HG02763 (cell line): ENCODE data around the gene TVP23B.
A peak's percentile ranks its signal among the peaks of the same experiment; 100 is the strongest.
"Not testable (repeated sequence)": the region's sequence is repeated elsewhere in the genome, so short reads cannot be mapped to it uniquely, and the experiment has no call there.

ENCODE experiments used
- ATAC-seq: cut with Tn5 transposase; IDR thresholded peaks from one replicate; pipeline ENCODE4 v1.9.1; 2021; ENCODE audit warnings: mild to moderate bottlenecking, moderate library complexity; ENCODE audit not compliant: unreplicated experiment

TVP23B gene

DNA sequence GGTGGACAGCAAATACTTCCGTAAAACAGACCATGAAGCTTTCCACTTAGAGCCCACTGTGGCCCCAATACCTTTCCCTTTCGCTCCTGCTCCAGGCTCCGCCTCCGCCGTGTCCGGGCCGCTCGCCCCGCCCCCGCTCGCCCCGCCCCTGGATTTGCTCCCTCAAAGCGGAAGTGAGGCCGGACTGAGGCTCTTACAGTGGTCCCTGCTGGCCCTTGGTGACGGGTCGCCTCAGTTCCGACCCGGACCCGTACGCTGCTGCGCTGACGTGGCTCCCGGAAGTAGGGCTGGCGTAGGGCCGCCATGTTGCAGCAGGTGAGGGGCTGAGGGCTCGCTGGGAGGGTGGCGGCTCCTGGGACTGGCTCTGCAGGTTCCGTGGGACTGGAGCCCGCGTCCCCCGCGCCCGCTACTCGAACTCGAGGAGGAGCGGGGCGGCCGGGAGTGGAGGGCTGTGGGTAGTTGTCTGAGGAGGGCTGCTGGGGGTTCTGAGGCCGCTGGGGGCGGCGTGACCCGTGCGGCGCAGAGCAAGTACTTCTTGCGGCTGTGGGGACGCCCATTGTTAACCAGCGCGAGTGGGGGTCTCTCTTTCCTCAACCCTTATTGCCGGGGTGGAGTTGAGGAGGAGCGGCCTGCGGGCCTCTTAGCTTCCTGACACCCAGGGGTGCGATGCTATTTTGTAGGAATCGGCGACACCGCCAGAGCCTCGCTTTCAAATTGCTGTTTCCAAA is at the start of gene TVP23B:
TVP23B (plus strand) TSS at position 193 of the 728 bp plus-strand sequence; CDS start at position 304, 111 bp downstream.
- ATAC-seq: peak; percentile 97

DNA sequence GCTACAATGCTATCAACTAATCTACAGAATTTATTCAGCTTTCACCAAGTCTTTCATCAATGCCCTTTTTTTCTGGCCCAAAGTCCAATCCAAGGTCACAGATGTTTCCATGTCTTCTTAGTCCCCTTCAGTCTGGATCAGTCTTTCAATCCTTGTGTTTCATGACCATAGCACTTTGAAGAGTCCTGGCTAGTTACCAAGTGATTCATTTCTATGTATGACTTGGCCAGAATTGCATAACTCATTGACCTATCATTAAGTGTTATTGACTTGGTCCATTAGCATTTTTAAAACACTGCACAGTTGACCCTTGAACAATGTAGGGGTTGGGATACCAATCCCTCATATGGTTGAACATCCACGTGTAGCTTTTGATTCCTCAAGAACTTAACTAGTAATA is 48.5 kb upstream of the TVP23B start:
- ATAC-seq: not testable (repeated sequence)

DNA sequence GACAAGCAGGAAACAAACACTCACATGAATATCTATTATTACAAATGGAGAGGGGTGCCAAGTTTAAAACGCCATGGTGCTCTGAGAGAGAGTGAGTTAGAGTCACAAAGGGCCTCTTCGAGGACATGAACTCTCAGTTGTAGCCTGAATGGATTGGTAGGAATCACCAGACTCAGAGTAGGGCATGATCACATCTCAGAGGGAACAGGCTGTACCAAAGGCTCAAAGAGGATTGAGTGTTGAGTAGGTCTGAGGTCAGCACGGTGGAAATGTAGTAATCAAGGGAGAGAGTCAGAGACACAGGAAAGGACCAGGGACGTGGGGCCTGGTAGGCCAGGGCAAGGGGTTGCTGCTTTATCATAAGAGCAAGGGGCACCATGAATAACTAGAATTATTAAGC is 47.6 kb upstream of the TVP23B start:
- not testable (repeated sequence) for ATAC-seq

DNA sequence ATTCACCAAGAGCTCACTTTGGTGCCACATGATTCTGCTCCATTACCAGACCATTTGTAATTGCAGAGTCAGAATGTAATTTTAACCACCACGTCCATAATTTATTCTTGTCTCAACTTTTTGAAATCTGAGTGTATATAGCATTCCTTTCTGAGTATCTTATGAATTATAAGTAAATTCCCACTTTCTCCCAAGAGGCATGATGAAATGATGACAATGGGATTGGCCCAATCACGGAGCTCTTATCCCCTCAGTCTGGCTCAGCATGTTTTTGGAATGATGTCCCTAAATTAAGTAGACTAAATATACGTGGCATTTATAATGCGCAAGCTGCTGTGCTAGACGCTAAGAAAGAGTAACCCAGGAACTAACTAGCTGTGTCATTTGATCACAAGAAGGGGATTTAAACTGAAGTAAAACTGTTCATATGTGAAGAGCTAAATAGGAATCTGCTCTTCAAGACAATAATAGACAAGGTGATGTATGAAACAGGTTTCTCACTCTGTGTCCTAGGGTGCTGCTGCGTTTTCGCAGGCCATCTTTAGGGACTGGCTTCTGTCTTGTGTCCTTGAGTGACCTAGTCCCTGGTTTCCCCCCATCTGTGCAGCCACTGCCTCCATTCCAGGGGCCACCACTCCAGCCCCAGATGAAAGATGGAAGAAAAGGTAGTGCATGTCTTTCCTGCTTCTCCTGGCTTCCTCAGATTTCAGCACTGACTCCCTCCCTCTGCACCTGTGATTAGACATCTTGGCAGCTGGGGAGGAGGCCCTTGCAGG is 41.2 kb upstream of the TVP23B start:
- not testable (repeated sequence) for ATAC-seq

DNA sequence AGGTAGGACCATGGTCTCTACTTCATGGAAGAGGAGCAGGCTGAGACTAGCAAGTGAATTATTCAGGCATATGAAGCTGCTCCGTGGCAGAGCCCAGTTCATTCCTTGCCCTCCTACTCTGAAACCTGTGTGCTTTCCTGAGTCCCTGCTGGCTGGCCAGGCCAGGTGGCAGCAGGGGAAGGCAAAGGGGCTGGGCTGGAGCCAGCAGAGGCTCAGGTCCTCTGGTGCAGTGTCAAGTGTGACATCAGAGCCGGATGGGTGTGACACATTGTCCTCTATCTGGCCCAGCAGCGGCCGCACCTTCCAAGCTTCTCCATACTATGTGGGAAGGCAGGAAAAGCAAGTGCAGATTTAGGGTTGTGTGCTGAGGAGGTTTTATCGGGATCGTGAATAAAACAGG is 39.8 kb upstream of the TVP23B start:
- ATAC-seq: not testable (repeated sequence)

DNA sequence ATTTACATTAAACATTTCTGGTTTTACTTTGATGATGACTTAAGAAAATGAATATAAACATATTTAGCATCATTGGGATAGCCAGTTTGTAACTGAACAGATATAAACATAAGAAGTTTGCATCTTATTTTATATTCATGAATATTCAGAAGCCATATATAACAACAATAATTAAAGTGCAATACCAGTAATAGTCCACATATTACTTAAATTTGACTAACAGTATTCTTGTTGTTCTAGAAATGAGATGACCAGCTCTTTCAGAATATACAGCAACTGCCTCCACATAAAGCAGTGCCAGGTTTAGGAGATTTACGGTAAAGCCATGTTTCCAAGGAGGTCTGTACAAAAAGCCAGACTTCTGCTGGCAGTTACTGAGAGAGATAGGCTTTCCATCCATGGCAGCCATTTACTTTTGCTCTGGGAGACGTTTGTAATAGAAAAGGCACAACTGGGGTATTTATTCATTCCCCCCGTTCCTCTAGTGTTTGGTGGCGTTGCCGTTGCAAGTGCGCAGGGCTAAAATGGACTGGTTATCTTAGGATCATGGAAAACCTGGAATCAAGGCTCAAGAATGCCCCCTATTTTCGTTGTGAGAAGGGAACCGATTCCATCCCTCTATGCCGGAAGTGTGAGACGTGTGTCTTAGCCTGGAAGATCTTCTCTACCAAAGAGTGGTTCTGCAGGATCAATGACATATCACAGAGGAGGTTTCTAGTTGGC is 37.1 kb upstream of the TVP23B start, which contains the start of gene FBXW10:
FBXW10 (plus strand) TSS at position 356 of the 723 bp plus-strand sequence; CDS start at position 547, 191 bp downstream.
- ATAC-seq: not testable (repeated sequence)

DNA sequence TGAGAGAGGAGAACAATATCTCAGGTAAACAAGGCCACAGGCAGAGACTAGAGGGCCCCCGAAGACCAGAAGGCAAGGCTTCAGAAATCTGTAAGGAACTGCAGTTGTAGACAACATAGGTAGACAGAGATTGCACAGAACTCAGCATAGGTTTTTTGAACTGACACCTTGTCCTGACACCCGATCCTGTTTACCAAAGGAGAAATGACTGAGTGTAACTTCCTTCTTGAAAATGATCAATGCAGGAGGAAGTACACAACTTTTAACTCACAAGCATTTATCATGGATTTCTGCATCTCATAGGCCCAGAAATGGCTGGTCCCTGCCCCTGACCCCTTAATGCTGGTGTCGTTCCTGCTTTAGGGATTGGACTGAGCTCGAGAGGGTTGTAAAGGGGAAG is 36.3 kb upstream of the TVP23B start:
- ATAC-seq: not testable (repeated sequence)

DNA sequence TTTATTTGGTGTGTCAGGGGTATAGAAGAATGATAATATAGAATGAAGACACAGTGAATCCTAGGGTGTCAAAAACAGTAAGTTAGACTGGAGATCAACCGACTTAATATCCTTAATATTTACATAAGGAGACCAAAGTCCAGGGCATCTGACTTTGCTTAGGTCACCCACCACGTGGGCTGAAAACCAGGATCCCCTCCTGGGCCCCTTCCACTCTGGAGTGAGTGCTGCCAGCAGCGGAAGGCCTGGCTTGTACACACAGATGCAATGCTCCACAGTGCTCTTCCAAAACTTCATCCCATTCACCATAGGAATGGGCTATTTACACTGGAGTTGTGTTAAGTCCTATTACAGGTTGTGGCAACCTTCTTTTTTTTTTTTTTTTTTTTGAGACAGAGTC is 34.4 kb upstream of the TVP23B start:
- ATAC-seq: not testable (repeated sequence)

DNA sequence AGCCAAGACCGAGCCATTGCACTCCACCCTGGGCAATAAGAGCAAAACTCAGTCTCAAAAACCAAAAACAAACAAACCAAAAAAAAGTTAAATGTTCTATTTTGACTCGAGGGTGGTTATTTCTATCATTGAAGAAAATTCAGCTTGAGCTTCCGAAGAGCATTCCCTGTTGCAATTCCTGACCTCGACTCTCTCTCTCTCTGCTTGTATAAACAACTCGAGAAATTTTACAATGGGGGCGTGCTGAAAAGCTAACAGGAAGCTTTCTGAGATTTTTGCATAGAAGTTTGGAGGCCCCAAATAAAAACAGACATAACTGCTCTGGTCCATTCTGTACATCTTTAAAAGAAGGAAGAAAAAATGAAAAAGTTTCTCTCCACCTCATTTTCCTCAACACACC is 33.5 kb upstream of the TVP23B start:
- ATAC-seq: not testable (repeated sequence)

DNA sequence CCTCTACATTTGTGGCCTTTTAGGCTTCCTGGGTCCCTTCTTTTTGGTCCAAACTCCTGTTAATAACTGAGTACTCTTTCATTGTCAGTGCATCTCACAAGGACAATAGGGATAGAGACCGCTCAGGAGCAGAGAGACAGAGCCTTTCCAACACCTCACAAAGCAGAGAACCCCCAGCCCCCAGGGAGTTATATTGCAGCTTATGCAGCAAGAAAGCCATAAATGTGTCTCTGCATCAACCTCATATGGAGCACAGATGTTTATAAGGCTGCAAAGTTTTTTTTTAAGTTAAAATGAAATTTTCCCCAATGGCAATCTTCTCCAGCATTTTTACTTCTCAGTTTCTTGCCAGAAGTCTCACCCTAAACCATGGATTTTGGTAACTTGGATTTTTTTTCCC is 30.7 kb upstream of the TVP23B start:
- ATAC-seq: not testable (repeated sequence)

DNA sequence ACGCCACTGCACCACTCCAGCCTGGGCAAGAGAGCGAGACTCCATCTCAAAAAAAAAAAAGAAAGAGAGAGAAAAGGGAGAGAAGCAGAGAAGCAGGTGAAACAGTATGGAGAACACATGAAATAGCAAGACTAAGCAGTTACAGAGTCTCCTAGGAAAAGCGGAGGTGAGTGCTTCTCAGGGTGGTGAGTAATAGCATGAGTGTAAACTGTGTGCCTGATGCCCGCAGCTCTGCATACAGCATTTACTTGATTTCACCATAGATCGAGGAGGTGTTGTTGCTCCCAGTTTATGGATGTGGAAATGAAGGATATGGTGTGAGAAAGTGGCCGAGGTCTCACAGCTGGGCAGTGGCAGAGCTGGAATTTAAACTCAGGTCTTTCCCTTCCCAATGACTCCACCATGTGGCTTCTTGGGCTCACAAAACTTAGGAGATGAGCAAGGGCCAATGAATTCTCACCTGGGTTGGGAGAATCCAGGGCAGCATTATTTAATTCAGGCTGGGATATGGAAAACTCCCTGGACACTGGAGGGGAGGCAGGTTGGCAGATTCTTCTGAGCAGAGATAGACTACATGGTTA is 27.1 kb upstream of the TVP23B start:
- not testable (repeated sequence) for ATAC-seq

DNA sequence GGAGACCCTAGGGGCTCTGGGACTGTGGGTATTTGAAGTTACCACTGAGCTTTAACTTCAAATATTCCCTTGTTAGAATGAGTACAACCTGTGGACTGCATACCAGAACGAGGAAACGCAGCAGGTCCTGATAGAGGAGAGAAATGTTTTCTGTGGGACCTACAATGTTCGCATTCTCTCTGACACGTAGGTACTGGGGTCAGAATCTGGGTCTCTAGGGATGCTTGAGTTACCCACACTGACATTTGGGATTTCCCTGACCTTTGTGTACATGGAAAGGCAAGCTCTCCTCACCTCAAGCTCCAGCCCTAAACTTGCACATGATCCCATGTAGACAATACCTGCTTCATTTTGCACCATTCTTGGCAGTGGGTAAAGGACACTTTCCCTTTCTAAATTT is 25.0 kb upstream of the TVP23B start:
- not testable (repeated sequence) for ATAC-seq

DNA sequence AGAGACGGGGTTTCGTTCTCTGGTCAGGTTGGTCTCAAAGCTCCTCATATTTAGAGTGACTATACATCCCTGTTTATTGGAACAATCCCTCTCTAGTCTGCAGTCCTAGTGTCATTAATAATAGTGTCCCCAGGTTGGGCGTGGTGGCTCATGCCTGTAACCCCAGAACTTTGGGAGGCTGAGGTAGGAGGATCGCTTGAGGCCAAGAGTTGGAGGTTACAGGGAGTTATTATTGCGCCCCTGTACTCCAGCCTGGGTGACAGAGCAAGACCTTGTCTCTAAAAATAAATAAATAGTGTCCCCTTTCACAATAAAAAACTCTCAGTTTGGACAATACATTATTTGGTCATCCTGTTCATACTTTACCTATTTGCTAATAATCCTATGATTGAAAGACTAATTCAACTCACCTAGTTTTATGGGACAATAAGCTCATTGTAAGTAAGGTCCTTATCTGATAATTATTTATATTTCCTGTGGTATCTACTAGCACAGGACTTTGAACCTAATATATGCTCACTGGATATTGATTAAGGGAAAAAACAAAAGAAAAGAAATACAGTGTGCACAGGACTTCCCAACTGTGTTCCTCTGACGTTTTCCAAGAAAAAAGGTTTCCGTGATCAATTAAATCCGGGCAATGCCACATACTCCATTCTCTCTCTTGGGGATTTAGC is 23.5 kb upstream of the TVP23B start:
- ATAC-seq: not testable (repeated sequence)

DNA sequence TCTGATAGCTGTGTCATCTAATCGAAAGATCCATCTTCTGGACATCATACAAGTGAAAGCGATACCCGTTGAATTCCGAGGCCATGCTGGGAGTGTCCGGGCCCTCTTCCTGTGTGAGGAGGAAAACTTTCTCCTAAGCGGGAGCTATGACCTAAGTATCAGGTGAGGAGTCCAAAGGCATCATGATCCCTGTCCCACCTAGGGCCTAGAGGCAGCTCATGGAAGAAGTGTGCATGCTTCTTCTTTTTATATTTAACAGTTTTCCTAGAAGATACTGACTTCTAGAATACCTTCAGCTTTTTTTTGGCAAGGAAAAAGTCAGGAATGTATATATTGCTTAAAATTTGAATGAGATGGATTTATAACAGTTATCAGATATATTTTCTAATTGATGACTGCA is 22.6 kb upstream of the TVP23B start:
- ATAC-seq: not testable (repeated sequence)

DNA sequence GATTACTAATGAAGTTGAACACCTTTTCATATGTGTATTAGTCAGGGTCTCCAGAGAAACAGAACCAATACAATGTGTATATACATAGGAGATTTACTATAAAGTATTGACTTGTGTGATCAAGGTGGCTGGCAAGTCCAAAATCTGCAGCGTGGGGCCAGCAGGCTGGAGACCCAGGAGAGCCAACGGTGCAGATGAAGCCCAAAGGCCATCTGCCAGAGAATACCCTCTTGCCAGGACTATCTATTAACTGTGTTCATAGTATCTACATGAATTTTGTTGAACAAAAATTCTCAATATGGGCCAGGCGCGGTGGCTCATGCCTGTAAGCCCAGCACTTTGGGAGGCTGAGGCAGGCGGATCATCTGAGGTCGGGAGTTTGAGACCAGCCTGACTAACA is 20.8 kb upstream of the TVP23B start:
- not testable (repeated sequence) for ATAC-seq

DNA sequence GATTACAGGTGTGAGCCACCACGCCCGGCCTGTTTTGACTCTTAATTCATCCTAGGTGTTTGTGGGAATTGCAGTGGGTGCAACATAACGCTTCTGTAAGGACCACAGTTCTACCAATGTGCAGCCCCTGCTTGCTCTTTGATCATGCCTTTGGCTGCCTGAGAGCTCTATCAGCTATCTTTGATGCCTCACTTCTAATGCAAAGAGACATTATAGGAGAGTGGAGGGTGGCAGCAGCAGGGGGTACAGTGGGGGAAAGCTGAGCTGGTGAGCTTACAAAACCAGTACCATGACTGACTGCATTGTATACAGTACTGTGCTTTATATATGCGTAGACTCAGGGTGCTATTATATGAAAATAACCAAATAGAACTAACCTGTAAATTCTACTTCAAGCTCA is 10.4 kb upstream of the TVP23B start:
- not testable (repeated sequence) for ATAC-seq

DNA sequence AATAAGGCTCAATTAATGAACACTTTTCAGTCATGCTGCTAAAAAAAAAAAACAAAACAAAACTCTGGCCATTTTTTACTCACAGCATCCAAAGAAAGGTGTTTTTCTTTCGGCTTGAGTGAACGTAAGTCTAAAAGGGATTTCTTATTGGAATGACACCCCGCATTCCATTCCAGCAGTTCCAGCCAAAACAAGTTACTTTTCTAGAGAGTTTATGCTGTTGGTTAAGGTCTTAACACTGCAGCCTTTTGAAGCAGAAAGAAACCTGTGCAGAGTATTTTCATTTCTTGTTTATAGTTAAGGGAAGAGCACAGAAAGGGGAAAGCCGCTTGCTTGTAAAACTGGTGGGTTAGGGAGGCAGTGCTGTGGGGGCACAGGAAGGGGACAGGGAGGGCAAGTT is 9.9 kb upstream of the TVP23B start:
- not testable (repeated sequence) for ATAC-seq

DNA sequence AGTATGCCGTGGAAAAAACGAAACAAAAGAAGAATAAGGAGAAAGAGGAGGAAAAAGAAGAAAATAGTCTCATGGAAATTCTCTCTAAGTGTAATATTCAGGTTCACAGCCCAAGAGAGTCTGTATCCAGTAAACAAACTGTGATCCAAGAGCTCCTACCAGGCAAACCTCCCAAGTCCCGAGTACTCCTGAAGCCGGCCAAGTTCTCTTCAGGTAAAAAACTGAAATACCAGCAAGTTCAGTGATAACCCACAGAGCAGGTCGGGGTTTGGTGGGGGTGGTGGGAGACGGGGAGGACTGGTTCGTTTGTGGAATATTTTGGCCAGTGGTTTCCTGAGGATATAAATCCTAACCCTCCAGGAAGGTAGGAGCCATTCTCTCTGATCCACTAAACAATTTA is 8.5 kb upstream of the TVP23B start:
- ATAC-seq: no peak

DNA sequence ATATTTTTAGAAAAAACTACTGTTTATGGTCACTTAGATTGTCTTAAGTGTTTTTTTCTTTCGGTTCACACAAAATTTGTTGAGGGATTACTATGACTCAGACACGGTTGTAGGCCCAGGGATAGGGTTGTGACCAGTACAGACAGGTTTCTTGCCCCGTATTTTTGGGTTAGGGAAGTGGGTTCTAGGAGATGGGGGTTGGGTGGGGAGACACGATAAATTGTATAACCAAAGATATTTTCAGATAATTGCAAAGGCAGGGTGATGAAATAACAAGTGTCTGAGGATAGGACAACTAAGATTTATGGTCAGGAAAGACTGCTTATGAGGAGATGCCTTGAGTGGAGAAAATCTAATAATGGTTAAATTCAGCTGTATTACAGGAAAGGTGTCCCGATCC is 822 bp downstream of the TVP23B start:
- ATAC-seq: not testable (repeated sequence)

DNA sequence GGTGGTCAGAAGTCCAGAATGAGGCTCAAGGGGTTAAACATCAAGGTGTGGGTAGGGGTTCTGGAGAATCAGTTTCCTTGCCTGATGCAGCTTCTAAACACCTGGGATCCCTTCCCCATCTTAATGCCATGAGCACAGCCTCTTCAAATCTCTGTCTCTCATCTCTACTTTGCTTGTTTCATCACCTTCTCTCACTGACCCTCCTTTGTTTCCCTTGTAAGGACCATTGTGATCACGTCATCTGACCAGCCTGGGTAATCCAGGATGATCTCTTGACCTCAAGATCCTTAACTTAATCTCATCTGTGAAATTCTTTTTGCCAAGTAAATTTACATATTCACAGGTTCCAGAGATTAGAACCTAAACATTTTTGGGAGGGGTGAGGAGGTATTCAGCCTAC is 5.0 kb downstream of the TVP23B start:
- not testable (repeated sequence) for ATAC-seq
